GM19240 (cell line): Measurements from ENCODE around the gene SVIL.
"Not testable (repeated sequence)": the region's sequence is repeated elsewhere in the genome, so short reads cannot be mapped to it uniquely, and the experiment has no call there.

Experiments used
- DNase-seq: peaks from one replicate; pipeline ENCODE4 v3.0.0; 2011; ENCODE audit warnings: low spot score; ENCODE audit not compliant: insufficient read length

Gene SVIL

DNA sequence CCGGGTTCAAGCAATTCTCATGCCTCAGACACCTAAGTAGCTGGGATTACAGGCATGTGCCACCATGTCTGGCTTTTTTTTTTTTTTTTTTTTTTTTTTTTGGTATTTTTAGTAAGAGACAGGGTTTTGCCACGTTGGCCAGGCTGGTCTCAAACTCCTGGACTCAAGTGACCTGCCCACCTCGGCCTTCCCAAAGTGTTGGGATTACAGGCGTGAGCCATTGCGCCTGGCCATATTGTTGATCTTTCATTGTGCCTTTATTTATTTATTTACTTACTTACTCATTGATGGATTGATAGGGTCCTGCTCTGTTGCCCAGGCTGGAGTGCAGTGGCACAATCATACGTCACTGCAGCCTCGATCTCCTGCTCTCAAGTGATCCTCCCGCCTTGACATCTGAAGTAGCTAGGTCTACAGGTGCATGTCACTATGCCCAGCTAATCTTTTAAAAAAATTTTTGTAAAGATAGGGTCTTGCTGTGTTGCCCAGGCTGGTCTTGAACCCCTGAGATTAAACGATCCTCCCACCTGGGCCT, 30.4 kb downstream of the SVIL start:
- DNase-seq: no peak

DNA sequence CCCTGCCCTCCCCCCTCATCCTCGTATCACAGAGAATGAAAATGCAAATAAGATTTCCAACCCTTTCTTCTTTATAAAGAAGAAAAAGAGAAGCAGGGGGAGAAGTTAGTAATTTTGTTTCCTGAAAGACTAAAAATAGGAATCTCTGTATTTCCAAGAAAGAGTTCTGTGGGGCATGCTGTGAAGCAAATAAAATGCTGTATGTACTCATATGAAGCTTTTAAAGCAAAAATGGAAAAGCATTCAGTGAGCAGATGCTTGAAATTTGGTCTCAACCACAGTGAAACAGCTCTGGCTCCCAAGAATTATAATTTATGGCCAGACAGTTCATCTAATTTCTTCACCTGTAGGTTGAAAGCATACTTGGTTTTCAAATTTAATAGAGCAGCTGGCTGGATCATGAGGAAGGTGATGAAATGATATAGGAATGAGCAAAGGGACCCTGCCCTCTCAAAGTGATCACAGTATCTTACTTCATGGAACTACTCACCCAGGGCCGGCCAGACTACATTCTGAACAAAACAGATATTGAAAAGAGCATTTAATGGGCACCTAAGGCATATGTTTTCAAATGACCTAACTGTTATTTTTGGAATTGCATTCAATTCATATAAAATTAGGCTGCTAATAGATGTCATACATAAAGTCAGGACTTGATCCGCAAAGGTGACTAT, 31.4 kb downstream of the SVIL start:
- no peak for DNase-seq

DNA sequence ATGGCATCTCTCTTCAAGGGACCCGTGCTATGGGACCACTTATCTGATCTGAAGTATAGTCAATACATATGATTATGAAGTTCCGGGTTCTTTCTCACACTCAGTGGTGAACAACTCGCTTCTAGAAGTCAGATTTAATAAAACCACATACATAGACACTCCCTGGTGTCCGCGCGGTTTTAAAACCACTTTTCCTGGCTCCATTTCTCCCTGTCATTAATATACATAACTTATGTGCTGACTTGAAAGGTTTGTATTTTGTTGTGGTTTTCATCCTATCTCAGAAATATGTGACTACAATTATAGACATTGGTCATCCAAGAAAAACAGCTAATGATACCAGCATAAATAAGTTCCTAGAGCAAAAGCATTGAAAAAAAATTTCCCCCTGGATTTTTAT, 34.0 kb downstream of the SVIL start:
- no peak for DNase-seq

DNA sequence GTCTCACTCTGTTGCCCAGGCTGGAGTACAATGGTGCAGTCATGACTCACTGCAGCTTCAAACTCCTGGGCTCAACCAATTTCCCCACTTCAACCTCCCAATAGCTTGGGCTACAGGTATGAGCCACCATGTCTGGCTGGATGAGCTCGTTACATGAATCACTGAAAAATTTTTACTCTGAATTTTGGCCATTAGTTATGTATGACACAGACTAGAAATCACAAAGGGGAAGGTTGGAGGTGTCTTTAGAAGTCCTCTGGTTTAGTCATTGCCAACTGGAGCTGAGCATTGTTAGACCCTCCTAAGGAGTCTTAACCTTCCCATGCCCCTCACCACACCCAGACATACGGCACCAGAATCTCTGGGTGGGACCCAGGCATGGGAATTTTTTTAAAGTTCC, 34.7 kb downstream of the SVIL start:
- DNase-seq: no peak

DNA sequence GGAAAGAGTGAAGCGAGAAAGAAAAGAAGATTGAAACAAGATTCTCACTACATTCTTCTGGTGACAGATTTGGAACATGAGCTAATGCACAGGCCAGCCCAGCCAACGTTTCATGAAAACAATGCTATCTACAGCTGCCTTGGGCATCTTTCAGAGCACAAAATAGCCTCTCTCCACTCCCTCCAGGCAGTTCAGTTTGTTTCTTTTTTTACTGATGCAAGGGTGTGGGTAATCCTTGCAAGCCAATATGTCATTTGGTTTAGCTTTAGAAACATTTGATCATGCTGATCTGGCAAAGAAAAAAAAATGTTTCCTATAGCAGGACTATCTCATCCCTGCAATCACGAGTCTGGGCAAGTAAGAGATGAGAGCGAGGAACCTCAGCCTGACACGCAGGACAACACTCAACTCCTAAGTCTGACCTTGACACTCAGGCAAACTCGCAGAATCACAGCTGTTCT, 35.9 kb downstream of the SVIL start:
- no peak for DNase-seq

DNA sequence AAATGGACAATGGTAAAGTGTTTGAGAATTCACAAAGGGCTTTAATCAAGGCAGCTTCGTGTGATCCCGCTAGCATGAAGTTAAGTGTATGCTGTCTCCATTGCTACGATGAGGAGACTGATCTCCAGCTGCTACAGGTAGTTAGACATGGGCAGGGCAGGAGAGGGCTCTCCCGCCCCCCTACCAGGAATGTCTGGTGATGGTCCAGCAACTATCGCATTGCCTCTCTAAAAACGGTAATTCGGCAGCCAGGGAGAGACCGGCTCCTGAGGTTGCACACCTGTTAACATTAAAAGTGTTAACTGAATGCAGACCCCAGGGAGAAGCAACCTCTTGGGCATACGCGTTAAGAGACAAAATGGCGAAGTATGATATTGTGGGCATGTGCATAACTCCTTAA, 37.9 kb downstream of the SVIL start:
- no peak for DNase-seq

DNA sequence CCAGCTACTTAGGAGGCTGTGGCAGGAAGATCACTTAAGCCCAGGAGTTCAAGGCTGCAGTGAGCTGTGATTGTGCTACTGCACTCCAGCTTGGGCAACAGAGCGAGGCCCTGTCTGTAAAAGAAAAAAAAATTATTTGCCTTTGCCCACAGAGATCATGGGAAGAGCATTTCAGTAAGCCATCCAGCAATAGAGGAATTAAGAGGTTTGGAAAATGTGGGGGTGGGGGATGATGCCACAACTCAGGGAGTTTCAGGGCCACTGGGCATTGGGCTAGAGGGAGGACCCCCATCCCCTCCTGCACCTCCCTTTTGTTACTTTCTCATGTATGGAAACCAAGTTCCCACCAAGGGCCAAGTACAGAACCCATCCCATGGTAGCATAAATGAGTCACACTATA, 38.4 kb downstream of the SVIL start:
- no peak for DNase-seq

DNA sequence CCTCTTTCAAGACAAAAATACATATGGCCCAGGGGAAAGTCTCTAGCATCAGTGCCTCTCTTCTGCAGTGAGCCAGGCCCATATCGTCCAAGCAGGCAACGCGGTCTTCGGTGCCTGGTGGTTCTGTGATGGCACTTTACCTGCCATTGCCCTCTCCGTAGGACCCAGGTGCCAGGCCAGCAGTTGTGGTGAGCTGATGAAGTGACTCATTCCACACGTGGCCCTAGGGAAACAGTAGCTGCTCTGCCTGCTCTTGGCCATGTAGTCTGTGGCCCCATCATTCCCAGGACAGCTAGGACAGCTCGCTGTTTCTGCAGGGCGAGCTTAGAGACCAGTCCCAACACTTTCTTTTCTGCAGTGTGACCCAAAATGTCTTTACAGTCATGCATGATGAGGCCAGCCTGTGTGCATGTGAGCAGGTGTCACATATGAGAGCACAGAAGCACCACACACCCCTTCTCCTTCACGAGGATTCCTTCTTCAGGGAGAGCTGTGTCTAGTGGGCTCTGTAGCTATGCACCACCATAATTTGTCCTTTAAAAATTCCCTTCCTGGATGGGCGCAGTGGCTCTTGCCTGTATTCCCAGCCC, 39.0 kb downstream of the SVIL start:
- no peak for DNase-seq

DNA sequence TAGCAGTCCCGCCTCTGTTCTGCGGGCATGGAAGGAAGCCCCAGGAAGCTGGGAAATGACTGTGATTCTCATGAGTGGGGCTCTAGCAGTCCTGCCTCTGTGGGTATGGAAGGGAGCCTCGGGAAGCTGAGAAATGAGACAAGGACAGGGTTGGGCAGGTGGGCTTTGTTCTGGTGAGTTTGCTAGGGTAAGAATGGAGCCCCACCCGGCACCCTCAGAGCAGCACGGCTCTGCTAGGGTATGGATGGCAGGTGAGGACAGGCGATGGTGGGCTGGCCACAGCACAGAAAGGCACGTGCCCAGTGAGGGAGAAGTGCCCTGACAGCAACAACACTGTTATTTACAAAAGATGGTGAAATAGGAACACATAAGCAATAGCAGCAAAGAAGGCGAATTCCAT, 39.6 kb downstream of the SVIL start:
- no peak for DNase-seq

DNA sequence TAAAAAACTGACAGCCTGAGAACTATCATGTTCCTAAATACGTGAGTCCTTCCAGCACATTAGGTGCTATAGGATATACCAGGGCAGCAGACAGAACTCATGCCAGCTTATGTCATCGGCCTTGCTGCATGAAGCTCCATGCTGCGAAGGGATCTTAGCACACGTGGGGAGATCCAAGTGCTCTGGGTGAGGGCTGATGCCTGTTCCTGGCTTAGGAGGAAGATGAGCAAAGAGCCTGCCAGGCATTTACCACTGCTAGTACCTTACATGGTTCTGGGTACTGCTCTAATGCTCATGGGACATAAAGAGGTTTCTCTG, 43.2 kb downstream of the SVIL start:
- no peak for DNase-seq

DNA sequence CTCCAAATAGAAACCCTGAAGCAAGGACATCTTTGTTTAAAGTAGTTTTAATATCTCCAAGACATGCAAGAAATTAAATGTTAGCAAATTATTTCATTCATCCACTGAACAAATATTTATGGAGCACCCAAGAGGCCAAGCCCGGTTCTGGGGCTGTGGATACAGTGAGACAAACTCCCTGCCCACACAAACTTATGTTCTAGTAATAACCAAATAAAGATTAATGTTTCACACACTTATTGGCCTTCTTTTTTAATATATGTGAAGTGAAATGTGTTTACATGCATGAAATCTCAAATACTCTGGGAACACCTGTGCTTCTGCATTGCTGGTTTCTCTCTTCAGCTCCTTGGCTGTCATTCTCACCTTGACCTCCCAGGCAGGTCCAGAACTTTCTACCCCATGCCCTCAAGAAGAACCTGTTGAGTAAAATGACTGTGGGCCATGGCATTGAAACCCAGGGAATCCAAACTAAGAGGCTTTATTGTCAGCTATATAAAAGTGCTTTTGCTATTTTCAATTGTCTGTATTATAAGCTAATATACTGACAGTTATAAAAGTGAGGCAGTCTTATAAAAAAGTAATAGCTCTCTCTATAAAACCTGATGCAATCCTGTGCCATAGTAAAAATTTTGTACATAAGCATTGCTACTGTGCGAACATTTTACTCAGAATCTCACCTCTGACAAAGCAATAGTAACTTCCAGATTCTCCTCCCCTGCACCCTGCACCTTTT, 43.7 kb downstream of the SVIL start:
- DNase-seq: no peak

DNA sequence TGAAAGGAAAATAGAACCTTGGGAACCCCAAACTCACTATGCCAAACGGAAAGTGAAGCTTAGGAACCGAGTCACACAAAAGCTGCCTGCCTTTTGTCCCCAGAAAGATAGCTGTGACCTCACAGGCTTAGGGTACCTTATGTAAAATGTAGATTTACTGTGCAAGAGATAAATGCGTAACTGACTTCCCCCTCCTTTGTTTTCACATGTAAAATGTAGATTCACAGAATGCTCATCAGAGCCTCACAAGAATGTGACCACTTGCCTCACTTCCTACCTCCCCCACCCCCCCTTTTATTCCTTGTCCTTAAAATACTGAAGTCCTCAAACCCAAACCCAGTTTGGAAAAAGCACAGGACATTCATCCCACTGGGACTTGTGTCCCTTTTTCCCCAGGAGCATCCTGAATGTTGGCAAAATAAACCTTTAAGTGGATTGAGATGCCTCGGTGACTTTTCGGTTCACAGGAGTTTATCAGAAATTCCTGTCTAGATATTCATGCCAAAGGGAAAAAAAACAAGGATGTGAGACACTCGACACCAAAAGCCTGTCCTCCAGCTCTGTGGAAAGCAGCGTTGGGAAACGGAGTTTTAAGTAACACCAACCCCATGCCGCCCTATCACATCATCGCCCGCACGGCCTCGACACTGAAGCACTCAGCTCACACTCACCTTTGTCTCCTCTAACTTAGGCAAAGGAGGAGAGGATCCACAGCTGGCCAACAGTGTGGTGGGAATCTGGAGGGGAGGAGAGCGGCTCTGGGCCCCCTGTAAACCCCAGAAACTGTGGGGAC, 45.9 kb downstream of the SVIL start:
- no peak for DNase-seq

DNA sequence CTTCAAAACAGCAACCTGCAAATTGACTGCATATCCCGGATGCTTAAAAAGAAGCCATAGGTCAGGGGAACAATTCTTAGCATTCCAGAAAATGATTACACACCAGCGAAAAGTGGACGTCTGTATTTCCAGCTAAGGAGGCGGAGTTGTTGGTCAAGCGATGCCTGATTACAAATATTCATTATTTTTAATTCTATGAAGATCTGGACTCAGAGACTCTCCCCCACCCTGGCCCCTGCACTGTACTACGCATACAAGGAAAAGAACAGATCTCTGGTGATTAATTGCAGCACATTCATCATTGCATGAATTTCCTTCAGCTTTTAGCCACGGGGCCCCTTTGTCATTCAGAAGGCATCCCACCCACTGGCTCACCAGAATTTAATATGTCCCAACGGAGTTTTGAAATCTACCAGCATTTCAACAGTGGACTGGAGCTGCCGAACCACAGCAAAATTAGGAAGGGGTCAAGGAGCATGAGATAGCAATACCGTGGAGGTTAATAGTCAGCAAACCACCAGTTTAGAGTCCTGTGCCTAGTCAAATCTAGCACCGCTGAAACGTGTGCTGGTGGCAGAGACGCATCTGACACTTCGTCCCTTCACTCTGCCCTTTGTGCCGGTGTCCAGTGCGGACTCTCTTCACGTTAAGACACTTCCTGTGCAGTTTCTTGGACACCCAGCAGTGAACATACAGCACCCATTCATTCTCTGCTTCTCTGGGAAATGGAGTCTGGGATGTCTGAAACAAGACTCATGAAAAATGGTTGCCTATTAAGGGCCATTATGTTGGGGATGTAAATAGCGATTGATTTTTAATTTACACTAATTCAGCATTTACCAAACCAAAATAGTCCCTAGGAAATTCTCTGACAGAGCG, 46.8 kb downstream of the SVIL start:
- not testable (repeated sequence) for DNase-seq

DNA sequence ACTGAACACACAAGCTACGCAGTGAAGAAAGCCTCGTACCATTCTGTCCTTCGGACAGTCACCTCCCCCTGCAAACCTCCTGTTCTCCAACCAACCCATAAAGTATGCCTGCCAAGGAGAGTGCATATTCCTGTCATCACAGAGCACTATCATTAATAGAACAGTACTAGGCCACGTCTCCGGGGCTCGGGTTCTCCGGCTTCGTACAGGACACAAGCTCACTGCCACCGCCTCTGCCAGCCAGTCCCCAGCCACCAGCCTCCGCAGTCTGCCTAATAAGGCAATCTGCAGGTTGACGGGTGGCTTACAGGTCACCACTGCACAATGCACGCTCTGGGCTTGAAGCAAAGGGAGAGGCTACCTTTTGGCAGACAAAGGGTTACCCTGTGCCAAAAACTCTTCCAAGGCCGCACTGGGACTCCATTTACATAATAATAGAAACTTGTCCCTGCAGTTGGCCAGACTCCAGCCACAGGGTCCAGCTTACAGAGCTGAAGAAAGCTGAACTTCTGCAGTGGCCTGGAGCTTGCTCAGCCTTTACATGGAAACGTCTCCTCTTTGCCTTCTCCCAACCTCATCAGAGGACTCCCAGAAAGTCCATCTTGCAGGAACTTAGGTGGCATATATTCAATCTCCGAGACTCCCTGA, 47.5 kb downstream of the SVIL start:
- not testable (repeated sequence) for DNase-seq

DNA sequence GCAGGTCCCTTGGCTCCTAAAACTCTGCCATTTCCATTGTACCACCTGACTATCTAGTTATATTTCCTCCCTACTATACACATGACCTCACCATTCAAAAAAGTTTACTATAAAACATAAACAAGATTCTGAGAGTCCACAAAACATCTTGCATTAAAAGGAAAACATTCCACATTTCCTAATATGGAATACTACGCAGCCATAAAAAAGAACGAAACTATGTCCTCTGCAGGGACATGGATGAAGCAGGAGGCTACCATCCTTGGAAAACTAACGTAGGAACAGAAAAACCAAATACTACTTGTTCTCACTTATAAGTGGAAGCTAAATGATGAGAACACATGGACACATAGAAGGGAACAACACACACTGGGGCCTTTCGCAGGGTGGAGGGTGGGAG, 48.3 kb downstream of the SVIL start:
- no peak for DNase-seq

DNA sequence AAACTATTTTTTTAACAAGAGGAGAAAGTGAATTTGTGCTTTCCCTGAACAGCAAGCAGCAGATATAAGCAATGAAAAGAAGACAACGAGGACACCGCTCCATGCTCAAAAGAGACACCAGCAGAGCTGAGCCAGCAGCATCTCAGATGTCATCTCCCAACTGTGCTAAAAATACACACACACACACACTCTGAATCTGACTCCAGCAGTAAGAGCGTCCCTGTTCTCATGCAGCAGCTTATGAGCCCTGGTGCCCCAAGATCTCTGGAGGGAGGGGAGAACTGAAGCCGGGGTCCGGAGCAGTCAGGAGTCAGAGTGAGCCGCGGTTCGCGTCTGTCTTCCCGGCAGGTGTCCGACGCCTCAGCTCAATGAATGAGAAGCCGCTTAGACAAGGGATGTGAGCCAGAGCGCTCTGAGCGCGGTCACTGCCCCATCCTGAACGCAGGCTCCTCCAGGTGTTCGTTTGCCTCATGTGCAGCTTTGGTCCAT, 49.2 kb downstream of the SVIL start:
- no peak for DNase-seq

DNA sequence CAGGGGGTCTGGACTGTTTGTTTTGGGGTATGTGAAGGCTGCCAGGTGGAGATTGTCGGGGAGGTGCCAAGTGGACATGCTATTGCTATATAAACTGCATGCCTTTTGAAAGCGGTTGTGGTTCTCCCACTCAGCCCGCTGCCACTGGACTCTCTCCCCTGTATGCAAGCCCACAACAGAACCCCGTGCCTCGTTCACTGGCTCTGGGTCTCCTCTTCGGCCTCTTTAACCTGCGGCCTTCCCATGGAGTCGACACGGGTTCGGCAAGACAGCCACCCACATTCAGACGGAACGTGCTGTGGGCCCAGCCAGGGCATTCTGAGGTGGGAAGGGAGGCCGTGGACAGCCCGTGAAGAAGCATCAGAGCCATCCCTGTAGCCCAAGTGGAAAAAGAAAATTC, 50.3 kb downstream of the SVIL start:
- no peak for DNase-seq

DNA sequence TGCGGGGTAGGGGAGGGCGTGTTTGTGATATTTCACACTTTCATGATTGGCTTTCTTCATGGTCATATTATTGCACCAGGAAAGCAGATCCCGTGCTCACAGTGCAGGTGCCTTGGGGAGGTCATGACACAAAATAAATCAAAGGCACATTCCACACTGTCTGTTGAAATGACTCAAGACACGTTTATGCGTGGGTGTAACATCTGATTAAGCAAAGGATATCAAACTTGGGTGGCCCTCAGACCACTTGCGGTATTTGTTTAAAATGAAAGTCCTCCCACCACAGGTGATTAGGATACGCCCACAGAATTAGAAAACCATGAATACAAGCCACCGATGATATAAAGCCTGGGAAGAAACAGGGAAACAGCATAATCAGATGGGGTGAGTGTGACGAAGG, 51.1 kb downstream of the SVIL start:
- DNase-seq: no peak

DNA sequence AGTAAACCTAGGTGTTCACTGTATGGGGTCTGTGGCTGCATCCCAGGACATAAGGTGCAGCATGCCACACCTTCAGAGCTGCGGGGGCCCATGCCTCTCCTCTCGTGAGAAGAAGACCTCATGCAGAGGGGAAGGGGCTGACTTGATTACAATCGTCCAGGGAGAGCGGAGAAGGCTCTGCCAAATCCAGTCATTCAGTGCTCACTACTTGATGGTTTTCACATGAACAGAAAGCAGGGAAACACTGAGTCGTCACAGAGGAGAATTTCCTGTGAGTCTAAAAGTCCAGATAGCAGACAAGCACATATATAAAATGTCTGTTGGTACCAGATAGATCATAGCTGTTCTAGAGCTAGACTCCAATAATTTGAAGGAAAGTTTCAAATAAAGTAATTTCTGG, 52.0 kb downstream of the SVIL start:
- DNase-seq: not testable (repeated sequence)

DNA sequence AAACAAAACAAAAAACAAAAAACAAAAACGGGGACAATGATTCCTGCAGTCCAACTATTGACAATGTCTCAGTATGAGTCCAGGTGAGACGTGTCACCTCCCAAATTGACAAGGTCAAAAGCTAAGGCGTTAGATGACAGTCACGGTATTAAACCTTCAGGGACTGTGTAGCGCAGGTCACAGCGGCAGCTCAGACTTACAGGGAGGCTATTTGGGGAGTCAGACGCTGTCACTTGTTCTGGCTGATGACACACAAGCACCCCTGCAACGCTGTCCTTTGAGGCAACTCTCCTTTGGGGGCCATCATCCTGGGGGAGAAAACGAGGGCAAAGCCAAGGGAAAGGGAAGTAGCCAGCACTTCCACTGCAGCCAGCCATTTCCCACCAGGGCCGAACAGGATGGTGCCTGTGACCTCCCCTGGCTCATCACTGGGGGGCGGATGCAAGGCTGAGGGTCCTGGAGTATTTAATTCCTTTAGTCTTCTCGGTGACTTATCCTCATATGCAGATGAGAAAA, 55.3 kb downstream of the SVIL start:
- no peak for DNase-seq
